ENCODE measurements around the gene EHD2.
"Not testable (repeated sequence)": the region's sequence is repeated elsewhere in the genome, so short reads cannot be mapped to it uniquely, and the experiment has no call there.

Gene EHD2, protein sequence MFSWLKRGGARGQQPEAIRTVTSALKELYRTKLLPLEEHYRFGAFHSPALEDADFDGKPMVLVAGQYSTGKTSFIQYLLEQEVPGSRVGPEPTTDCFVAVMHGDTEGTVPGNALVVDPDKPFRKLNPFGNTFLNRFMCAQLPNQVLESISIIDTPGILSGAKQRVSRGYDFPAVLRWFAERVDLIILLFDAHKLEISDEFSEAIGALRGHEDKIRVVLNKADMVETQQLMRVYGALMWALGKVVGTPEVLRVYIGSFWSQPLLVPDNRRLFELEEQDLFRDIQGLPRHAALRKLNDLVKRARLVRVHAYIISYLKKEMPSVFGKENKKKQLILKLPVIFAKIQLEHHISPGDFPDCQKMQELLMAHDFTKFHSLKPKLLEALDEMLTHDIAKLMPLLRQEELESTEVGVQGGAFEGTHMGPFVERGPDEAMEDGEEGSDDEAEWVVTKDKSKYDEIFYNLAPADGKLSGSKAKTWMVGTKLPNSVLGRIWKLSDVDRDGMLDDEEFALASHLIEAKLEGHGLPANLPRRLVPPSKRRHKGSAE

DNA sequence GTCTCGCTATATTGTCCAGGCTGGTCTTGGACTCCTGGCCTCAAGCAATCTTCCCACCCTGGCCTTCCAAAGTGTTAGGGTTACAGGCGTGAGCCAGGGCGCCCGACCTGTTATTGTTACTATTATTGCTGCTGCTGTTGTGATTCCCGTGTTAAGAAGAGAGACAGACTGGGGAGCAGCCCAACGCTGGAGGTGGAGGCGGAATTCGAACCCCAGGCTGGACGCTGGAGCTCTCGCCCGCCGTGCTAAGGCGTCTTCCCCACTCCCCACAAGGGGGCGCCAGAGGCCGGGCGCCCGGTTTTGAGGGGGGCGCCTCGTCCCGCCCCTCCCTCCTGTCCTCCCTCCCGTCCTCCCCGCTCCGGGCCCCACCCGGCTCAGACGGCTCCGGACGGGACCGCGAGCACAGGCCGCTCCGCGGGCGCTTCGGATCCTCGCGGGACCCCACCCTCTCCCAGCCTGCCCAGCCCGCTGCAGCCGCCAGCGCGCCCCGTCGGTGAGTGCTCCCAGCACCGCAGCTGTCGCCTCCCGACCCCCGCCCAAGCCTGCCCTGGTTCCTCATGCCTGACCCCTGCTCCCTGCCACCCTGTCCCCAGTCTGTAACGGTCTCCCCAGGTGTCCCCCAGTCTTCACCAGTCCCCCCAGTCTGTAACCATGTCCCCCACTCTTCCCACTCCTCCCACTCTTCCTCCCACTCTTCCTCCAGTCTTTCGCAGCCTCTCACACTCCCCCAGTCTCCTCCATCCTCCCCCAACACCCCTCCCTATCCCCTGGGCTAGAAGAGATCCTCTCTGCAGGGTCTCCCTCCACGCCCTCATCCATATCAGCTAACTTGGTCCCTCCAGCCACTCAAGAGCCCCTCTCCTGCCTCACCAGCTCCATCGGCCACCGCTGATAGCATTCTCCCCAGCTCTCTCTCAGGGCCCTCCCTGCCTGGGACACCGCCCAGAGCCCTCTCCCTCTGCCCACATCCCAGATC is at the start of gene EHD2:
EHD2 (plus strand) TSS at position 377 of the 976 bp plus-strand sequence. CDS start 3,191 bp downstream, outside the sequence.
- peak; percentile 37 for DNase-seq

DNA sequence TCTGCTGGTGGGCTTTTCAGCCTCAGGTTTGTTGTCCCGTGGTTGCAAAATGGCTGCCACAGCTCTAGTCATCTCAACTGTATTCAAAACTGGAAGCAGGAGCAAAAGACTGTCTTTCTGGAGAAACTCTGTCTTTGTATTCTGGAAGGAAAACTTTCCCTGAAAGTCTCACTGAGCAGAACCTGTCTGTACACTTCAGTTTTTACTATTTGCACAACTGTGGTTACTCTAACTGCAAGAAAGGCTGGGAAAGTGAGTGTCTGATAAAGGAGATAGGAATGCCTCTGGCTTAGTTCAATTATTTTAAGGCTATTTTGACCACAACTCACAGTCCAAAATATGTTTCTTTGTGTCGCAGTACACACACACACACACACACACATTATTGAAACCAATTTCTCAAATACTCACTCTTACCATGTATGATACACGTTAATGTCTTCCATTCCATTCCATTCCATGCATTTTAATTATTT is 49.7 kb upstream of the EHD2 start:
- no peak for DNase-seq

DNA sequence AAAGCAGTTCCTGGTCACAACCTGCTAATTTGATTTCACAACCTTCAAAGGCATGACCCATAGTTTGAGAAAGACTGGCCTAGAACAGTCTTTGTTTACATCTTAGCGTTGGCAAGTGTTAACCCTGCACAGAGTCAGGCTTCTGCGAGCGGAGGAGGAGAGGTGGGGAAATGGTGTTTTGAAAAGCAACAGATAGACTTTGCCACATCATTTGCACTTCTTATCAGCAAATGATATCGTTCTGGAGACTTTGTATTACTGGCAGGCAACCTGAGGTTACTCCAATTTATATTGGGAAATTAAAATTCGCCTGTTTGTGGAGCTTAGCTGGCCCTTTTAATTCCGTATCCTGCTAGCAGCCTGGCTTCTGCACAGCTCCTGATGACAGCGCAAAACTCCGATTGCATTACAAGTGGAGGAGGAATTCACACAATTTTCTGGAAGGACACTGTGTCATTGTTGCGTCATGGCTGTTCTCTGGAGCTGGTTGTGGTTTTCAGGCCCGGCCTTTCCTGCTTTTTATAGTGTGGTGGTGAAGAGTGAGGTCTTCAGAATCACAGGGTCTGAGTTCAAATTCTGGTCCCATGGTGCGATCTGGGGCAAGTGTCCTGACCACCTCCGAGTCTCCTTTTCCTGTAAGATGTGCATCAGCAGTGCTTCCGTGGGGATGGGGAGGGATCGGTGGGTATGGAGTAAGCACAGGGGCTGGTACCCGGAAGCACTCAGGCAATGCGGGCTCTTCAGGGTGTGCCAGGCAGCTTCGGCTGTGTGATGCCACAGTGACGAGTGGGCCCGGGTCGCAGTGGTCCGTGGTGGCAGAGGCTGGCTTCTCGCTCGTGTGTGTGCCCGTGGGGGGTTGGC is 49.1 kb upstream of the EHD2 start:
- no peak for DNase-seq

DNA sequence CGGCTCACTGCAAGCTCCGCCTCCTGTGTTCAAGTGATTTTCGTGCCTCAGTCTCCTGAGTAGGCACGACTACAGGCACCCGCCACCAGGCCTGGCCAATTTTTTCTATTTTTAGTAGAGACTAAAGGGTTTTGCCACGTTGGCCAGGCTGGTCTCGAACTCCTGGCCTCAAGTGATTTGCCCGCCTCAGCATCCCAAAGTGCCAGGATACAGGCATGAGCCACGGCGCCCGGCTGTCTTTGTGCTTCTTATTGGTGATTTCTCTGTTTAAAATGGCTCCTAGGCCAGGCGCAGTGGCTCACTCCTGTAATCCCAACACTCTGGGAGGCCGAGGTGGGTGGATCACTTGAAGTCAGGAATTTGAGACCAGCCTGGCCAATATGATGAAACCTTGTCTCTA is 44.7 kb upstream of the EHD2 start:
- DNase-seq, result not testable (repeated sequence)

DNA sequence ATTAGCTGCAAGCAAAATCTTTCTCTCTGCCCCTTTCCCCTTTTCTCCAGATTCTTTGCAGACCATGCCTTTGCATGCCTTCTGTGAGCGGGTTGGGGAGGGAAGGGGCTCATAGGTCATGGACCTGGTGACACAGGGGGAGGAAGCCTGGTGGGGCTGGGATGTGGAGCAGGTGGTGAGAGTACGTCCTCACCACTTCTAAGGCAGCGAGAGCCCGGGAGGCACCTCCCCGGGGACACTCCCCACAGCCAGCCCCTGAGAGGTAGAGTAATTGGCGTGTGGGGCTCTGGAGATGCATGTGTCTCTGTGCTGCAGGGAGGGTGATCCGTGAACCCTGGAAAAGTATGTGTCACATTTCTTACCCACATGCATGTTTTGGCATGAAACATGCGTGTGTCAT is 42.5 kb upstream of the EHD2 start:
- DNase-seq, result no peak

DNA sequence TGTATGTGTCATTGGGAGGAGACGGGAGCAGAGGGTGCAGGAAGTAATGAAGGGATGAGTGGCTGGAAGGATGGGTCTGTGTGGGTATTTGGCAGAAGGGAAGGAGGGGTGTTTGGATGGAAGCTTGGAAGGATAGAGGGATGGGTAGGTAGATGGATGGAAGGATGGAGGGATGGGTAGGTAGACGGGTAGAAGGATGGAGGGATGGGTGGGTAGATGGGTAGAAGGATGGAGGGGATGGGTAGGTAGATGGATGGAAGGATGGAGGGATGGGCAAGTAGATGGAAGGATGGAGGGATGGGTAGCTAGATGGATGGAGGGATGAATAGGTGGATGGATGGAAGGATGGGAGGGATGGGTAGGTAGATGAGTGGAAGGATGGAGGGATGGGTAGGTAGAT is 41.7 kb upstream of the EHD2 start:
- no peak for DNase-seq

DNA sequence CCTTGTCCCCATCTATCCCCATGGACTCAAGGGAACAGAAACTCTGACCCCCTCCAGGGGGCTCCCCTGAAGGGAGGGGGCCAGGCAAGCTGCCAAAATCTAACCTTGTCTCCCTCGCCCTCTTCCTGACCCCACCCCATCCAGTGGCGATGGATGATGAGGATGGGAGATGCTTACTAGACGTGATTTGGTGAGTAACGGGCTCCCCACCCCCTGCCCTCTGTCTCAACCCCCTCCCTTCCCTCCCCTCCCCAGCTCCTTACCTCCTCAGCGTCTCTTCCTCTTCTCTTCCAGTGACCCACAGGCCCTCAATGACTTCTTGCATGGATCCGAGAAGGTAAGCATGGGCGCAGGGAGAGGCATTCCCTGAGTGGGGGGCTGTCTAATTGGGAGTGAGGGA is 39.8 kb upstream of the EHD2 start:
- no peak for DNase-seq

DNA sequence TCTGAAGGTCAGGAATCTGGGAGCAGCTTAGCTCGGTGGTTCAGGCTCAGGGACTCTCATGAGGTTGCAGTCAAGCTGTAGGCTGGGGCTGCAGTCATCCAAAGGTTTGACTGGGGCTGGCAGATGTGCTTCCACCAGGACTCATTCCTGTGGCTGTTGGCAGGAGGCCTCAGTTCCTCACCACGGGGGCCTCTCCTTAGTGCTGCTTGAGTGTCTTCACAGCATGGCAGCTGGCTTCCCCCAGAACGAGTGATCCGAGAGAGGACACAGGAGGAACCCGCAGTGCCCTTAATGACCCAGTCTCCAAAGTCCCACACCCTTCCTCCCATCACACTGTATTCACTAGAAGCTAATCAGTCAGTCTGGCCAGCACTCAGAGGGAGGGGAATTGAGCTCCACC is 38.7 kb upstream of the EHD2 start:
- DNase-seq, result no peak

DNA sequence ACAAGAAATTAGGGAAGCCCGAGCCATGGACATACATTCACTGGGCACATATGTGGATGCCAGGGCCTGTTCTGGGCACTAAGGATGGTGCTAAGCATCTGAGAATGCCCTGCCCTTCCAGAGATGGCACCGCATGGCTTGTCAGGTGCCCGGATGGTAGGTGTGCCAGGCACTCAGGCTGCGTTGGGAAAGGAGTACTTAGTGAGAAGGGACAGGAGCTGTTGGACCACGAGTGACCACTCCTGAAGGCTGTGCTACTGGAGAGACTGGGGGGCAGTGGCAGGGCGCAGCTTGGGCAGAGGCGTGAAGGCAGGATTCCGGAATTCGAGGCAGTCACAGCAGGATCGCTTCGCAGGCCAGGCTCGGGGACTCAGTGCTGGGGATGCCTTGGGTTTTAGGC is 38.0 kb upstream of the EHD2 start:
- no peak for DNase-seq

DNA sequence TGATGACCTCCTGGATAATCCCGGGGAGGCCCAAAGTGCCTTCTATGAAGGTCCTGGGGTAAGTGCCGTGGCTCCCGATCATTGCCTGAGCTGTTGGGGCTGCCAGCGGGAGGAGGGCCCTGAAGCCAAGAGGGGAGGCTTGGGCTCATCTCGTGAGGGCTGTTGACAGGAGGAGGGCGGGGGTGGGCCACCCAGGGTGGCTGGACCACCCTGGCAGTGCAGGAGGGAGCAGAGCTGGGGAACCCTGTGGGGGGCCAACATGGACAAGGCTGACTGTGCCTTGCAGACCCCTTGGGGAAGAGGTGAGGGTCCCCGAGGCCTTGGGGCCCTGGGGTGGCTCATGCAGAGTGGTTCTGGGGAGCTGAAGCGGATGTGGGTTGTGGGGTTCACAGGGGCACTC is 37.4 kb upstream of the EHD2 start:
- no peak for DNase-seq

DNA sequence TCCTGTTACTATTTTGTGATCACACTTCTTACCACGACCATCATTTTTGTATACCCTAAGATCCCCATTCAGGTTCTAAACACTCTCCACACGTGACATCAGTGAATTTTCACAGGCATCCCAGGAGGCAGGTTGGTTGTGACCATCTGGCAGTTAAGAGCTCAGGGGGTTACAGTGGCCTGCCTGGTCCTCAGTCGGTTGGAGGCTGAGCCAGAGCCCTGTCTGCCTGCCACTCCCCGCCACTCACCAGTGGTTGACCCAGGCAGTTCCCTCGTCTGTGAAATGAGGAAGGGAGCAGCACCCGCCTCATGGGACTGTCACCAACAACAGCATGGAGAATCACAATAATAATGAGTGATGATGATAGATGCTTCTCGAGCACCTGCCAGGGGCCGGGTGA is 36.4 kb upstream of the EHD2 start:
- no peak for DNase-seq

DNA sequence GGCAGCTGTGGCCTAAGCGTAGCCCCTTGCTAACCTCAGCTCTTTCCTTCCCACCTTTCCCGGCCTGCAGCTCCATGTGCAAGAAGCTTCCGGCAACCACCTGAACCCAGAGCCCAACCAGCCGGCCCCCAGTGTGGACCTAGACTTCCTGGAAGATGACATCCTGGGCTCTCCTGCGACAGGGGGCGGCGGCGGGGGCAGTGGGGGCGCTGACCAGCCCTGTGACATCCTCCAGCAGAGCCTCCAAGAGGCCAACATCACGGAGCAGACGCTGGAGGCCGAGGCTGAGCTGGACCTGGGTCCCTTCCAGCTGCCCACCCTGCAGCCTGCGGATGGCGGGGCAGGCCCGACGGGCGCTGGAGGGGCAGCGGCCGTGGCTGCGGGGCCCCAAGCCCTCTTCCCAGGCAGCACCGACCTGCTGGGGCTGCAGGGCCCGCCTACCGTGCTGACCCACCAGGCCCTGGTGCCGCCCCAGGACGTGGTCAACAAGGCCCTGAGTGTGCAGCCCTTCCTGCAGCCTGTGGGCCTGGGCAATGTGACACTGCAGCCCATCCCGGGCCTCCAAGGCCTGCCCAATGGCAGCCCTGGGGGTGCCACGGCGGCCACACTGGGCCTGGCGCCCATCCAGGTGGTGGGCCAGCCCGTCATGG is 33.8 kb upstream of the EHD2 start:
- no peak for DNase-seq

DNA sequence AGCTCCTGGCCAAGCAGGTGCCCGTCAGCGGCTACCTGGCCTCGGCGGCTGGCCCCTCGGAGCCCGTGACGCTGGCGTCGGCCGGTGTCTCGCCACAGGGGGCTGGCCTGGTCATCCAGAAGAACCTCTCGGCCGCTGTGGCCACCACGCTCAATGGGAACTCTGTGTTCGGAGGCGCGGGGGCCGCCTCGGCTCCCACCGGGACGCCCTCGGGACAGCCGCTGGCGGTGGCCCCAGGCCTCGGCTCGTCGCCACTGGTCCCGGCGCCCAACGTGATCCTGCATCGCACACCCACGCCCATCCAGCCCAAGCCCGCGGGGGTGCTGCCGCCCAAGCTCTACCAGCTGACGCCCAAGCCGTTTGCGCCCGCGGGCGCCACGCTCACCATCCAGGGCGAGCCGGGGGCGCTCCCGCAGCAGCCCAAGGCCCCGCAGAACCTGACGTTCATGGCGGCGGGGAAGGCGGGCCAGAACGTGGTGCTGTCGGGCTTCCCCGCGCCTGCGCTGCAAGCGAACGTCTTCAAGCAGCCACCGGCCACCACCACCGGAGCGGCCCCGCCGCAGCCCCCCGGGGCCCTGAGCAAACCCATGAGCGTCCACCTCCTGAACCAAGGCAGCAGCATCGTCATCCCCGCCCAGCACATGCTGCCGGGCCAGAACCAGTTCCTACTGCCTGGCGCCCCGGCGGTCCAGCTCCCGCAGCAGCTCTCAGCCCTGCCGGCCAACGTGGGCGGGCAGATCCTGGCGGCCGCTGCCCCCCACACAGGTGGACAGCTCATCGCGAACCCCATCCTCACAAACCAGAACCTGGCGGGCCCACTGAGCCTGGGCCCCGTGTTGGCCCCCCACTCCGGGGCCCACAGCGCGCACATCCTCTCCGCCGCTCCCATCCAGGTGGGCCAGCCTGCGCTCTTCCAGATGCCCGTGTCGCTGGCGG is 33.0 kb upstream of the EHD2 start:
- no peak for DNase-seq

DNA sequence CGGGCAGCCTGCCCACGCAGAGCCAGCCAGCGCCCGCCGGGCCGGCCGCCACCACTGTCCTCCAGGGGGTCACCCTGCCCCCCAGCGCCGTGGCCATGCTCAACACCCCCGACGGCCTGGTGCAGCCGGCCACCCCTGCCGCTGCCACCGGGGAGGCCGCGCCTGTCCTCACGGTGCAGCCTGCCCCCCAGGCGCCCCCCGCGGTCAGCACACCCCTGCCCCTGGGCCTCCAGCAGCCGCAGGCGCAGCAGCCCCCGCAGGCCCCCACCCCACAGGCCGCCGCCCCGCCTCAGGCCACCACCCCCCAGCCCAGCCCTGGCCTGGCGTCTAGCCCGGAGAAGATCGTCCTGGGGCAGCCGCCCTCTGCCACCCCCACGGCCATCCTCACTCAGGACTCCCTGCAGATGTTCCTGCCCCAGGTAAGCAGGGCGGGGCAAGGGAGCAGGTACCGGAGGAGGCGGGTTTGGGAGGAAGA is 32.3 kb upstream of the EHD2 start:
- DNase-seq, result no peak

DNA sequence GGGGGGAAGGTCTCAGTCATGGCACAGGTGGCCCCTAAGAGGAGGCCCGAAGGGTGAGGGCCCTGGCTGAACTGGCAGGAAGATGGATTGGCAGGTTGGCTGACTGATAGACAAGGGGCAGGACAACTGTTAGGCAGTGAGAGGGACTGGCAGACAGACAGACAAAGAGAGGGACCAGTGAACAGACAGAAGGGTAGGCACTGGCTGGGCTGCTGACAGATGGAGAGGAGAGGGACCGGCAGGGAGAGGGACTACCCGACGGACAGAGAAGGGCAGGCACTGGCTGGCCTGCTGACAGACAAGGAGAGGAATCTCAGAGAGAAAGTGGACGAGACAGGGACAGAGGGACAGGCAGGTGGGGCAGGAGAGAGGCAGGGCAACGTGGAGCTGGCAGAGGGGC is 31.8 kb upstream of the EHD2 start:
- no peak for DNase-seq

DNA sequence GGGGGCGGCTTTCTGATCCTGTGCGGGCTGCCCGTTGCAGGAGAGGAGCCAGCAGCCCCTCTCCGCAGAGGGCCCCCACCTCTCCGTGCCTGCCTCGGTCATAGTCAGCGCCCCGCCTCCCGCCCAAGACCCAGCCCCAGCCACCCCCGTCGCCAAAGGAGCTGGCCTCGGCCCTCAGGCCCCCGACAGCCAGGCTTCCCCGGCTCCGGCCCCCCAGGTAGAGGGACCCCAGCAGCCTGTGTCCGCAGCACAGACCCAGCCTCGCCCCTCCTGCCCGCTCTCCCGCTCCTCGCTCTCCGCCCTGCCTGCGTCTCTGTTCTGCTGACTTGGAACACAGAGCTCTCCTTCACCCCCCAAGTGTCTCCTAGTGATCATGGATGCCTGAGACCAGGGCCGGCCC is 31.3 kb upstream of the EHD2 start:
- no peak for DNase-seq

DNA sequence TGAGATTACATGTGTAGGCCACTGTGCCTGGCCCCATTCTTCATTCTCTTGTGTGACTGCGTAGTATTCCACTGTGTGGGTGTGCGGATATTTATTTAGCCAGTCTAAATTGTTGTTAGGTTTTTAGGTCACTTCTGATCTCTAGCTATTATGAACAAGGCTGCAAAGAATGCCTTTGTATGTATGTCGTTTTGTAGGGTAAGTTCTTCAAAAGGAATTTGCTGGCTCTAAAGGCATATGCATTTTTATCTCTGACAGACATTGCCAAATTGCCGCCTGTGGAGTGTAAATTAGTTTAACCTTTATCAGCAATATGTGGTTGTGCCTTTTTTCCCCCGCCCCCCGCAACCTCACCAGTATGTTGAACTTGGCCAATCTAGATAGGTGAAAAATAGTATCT is 30.3 kb upstream of the EHD2 start:
- DNase-seq, result no peak

DNA sequence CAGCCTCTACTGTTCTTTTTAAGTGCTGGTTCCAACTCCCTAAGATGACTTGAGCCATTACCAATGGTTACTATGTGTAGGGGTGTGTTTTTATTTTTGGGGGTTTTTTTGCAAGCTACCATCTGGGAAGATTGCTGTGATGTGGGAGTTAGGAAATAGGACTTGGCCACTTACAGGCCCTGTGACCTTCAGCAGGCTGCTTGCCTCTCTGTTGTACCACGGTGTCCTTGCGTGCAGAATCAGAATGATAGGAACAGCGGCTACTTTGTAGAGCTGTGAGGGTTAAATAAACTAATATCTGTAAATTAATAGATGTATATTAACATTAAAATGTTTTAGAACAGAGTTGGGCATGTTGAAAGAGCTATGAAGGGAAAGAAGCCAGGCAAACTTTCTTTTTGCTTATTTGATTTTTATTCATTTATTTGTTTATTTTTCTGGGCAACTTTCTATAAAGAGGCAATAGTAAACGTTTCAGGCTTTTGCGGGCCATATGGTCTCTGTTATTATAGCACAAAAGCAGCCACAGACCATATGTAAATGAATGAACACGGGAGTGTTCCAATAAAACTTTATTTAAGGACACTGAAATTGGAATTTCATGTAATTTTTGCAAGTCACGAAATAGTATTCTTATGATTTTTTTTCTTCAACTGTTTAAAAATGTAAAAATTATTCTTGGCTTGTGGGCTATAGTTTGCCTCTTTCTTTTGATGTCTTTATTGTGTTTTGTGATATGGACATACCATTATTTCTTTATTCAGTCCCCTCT is 26.4 kb upstream of the EHD2 start:
- no peak for DNase-seq

DNA sequence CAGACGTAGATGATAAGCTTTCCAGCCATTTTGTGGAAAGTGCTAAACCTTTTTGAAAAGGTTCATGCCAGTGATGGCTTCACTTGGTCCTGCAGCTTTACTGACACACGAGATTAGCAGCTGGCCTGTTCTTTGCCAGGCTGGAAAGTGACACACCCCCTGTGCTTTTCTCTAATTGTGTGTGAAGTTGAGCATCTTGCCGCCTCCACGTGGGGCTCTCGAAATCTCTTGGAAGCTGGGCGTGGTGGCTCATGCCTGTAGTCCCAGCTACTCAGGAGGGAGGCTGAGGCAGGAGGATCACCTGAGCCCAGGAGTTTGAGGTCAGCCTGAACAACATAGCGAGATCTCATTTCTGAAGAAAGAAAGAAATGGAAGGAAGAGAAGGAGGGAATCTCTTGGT is 25.3 kb upstream of the EHD2 start:
- DNase-seq, result no peak

DNA sequence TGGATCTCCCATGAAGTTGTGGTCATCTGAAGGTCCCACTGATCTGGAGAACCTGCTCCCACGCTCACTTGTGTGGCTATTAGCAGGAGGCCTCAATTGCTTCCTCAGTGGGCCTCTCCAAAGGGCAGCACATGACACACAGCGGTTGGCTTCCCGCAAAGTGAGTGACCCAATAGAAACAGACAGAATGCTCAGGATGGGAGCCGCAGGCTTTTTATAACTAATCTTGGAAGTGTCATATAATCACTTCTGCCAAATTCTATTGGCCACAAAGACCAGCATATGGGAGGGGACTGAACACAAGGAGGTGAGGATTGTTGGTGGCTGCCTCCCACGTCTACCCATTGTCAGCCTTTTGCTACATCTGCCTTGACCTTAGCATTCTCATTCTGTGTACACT is 22.1 kb upstream of the EHD2 start:
- no peak for DNase-seq
